HepG2 (cell line): ENCODE results near the gene RNLS. TPM values are rescaled to one million over a fixed set of nuclear protein-coding genes. Genes with fewer than 3 reads are reported as not detected.

Source experiments
- ATAC-seq: fragments of 200-7000 bp; cut with Tn5 transposase; 3 replicates; pipeline ENCODE4 v1.9.1; 2020; ENCODE audit warnings: mild to moderate bottlenecking, moderate library complexity
- BruUV-seq: library from RNA; stranded (reverse); fragments of 400-500 nt; replicated peaks from 2 replicates; lab custom pipeline; 2021; lab: Mats Ljungman, UMichigan
- CTCF ChIA-PET: fragments of 300-600 bp; formaldehyde crosslinking; extraction: SDS; loops from one replicate; lab custom pipeline; 2021; ENCODE audit warnings: low total read pairs, inconsistent platforms, low intra/inter-chr PET ratio; lab: Yijun Ruan, JAX
- POLR2A ChIA-PET: fragments of 350-600 bp; sonication (Branson Sonifier 250); formaldehyde crosslinking; loops from one replicate; lab custom pipeline; 2020; ENCODE audit warnings: antibody characterized with exemption, inconsistent platforms; lab: Yijun Ruan, JAX
- DNase-seq: peaks from one replicate; pipeline ENCODE4 v3.0.0-alpha.2; 2015; ENCODE audit warnings: low spot score
- FAIRE-seq: peaks from 3 replicates; lab custom pipeline; 2011; peaks lifted over from hg19 to GRCh38; lab: Jason Lieb, UNC
- H2AFZ ChIP-seq: one replicate; pipeline ENCODE4 v1.6.1; 2011; ENCODE audit warnings: low read length, inconsistent platforms
- H3K27ac ChIP-seq: fragments of 300-600 bp; 3 replicates; pipeline ENCODE4 v1.8.0; 2011; ENCODE audit warnings: mixed run types, mild to moderate bottlenecking, mixed read lengths, low read length, inconsistent platforms; ENCODE audit not compliant: insufficient read depth; ENCODE audit errors: extremely low read length
- H3K27me3 ChIP-seq, 2 experiments: fragments of 200-600 bp in 1 of 2; 2 replicates in 1 of 2; 3 replicates in 1 of 2; pipeline versions ENCODE4 v1.6.0 to v1.8.0; 2011; ENCODE audit warnings: low read length in 2 of 2, mild to moderate bottlenecking in 2 of 2, moderate library complexity in 2 of 2, inconsistent platforms in 1 of 2; ENCODE audit not compliant: insufficient read depth in 2 of 2, control insufficient read depth in 1 of 2
- H3K36me3 ChIP-seq, 2 experiments: fragments of 200-600 bp in 1 of 2; replicated peaks in 1 of 2; 2 replicates in 1 of 2; 3 replicates in 1 of 2; pipeline versions ENCODE4 v1.5.1 to v1.8.0; 2011; ENCODE audit warnings: low read length in 2 of 2, inconsistent platforms in 1 of 2; ENCODE audit not compliant: insufficient read depth in 2 of 2, control insufficient read depth in 1 of 2
- H3K4me1 ChIP-seq: 2 replicates; pipeline ENCODE4 v1.5.1; 2012; ENCODE audit warnings: low read length, inconsistent platforms; ENCODE audit not compliant: insufficient read depth
- H3K4me2 ChIP-seq: 2 replicates; pipeline ENCODE4 v1.6.0; 2011; ENCODE audit warnings: low read depth, low read length, inconsistent platforms
- H3K4me3 ChIP-seq, 3 experiments: fragments of 200-600 bp in 1 of 3; sonication (generic), shearing (Covaris generic) in 1 of 3; replicated peaks in 1 of 3; 2 replicates each; pipeline ENCODE4 v1.5.1; 2011 to 2016; ENCODE audit warnings: low read length in 3 of 3, inconsistent platforms in 2 of 3, low read depth in 2 of 3, mild to moderate bottlenecking in 2 of 3, control low read depth in 1 of 3, mixed read lengths in 1 of 3; ENCODE audit not compliant: insufficient read depth in 1 of 3
- H3K79me2 ChIP-seq: one replicate; pipeline ENCODE4 v1.6.1; 2011; ENCODE audit warnings: low read length, inconsistent platforms; ENCODE audit not compliant: insufficient read depth
- H3K9ac ChIP-seq: 2 replicates; pipeline ENCODE4 v1.6.0; 2011; ENCODE audit warnings: mild to moderate bottlenecking, low read depth, low read length, inconsistent platforms; ENCODE audit not compliant: insufficient read depth
- H3K9me3 ChIP-seq: 2 replicates; pipeline ENCODE4 v1.5.1; 2012; ENCODE audit warnings: mild to moderate bottlenecking, low read length
- H4K20me1 ChIP-seq: 2 replicates; pipeline ENCODE4 v1.6.0; 2011; ENCODE audit warnings: inconsistent platforms, mild to moderate bottlenecking, low read length, moderate library complexity; ENCODE audit not compliant: insufficient read depth
- HBP1 ChIP-seq: IDR thresholded peaks from 2 replicates; pipeline ENCODE4 v1.6.1; 2016; ENCODE audit warnings: low read depth, control low read depth
- SALL2 ChIP-seq: sonication (generic); formaldehyde crosslinking; IDR thresholded peaks from 2 replicates; pipeline ENCODE4 v1.8.1; 2023; ENCODE audit warnings: mild to moderate bottlenecking, missing genetic modification reagents, inconsistent platforms
- ZBTB46 ChIP-seq: sonication (generic); formaldehyde crosslinking; IDR thresholded peaks from 2 replicates; pipeline ENCODE4 v1.4.0; 2020; ENCODE audit warnings: mild to moderate bottlenecking, missing genetic modification reagents, borderline replicate concordance
- ZNF468 ChIP-seq: sonication (generic); formaldehyde crosslinking; IDR thresholded peaks from 2 replicates; pipeline ENCODE4 v1.8.0; 2022; ENCODE audit warnings: mild to moderate bottlenecking, moderate library complexity, missing genetic modification reagents
- ZNF790 ChIP-seq: sonication (generic); formaldehyde crosslinking; IDR thresholded peaks from 2 replicates; pipeline ENCODE4 v1.8.0; 2022; ENCODE audit warnings: missing genetic modification reagents, mild to moderate bottlenecking, borderline replicate concordance
- WGBS: methylation state at CpG from one replicate; pipeline ENCODE4 v1.1.6; 2017; ENCODE audit warnings: low lambda C conversion rate; 5-methylcytosine and 5-hydroxymethylcytosine counted together
- in situ Hi-C: cut with HindIII; loops from 2 replicates; pipeline ENCODE4 v1.10.0; 2017; ENCODE audit warnings: low pct_unique_long_range_greater_than_20kb; ENCODE audit not compliant: extremely low pct_ligation_motif_present
- intact Hi-C: fragments of 100-400 bp; cut with micrococcal nuclease; formaldehyde crosslinking; loops from one replicate; pipeline ENCODE4 v1.10.0; 2022; ENCODE audit not compliant: unreplicated experiment
- polyA plus RNA-seq, 8 experiments: library from polyadenylated mRNA; depleted of rRNA in 3 of 8; stranded (reverse) in 7 of 8; unstranded in 1 of 8; fragments of >200 nt; fragmentation: Illumina TruSeq in 4 of 8; extraction: Trizol in 4 of 8; gene quantifications; 2 replicates each; pipeline versions ENCODE4 v1.2.1 to v1.2.3, GENCODE V29; 2011 to 2016; ENCODE audit warnings: low read depth in 4 of 8, missing spikeins in 1 of 8, mixed read lengths in 1 of 8; ENCODE audit not compliant: insufficient read depth in 1 of 8
- total RNA-seq, 5 experiments: library from RNA; depleted of rRNA; stranded (reverse); fragments of >200 nt; fragmentation: Illumina TruSeq; extraction: Trizol; gene quantifications; 2 replicates each; pipeline ENCODE4 v1.2.3, GENCODE V29; 2016; ENCODE audit warnings: low read depth in 1 of 5

The RNLS gene
- total and polyA plus RNA-seq, 2 of the 13 experiments (the other 11 are each of a cell fraction or from before 2014, with no cell fraction given), result not detected

- TF ChIP-seq HBP1 (no peak), SALL2 (CRISPR knock-in tag) (no peak), ZBTB46 (CRISPR knock-in tag) (no peak), ZNF790 (no peak), ZNF468 (no peak)
- TF ChIP-seq, all 625 proteins: peak for 0
- 22% methylated on average over 4 of the region's 4 CpGs for WGBS
- H2AFZ ChIP-seq, result no peak overlapping the region
- in situ Hi-C loops (no loop called here), intact Hi-C loops (no loop called here)
- no peaks in the 10 kb centered on the region; a peak in 1 of 5 replicates for H3K27me3 ChIP-seq
- H3K4me2 ChIP-seq, result no peak overlapping the region
- H3K4me1 ChIP-seq, result no peaks in the 10 kb centered on the region
- DNase-seq (no peak), FAIRE-seq (no peak), ATAC-seq (no peak)
- H3K9me3 ChIP-seq, result no peaks in the 10 kb centered on the region
- H3K4me3 ChIP-seq, result no peak overlapping the region
- H3K27ac ChIP-seq, result no peak overlapping the region
- no peaks in the 10 kb centered on the region for H3K79me2 ChIP-seq
- no peaks in the 10 kb centered on the region for H4K20me1 ChIP-seq
- no peaks in the 10 kb centered on the region for H3K36me3 ChIP-seq
- ChIA-PET POLR2A (no interaction called here), CTCF (no interaction called here)
- no TSS peak for BruUV-seq
- no peak overlapping the region for H3K9ac ChIP-seq
These were observed 51.6 kb downstream of the RNLS start for GRCh38 chr10:88531392-88532052.
